Measurements from ENCODE around the gene HABP4.

GRCh38 chr9:96487949-96488348 lies 38.0 kb downstream of the HABP4 start:
- TF ChIP-seq CTCF (IDR thresholded peaks at IDR 0.05; ENCODE audit: low read depth, low read length) (no peak), EZH2phosphoT487 (IDR thresholded peaks at IDR 0.05; ENCODE audit: low read depth) (no peak)
